GM12878 (cell line): ENCODE data around the gene HERC5. TPM values are rescaled to one million over a fixed set of nuclear protein-coding genes. Genes with fewer than 3 reads are reported as not detected.

Experiments
- ATAC-seq: fragments of 200-7000 bp; cut with Tn5 transposase; 3 replicates; pipeline ENCODE4 v1.9.1; 2020; ENCODE audit warnings: mild to moderate bottlenecking, moderate library complexity
- BruUV-seq: library from RNA; stranded (reverse); fragments of 400-500 nt; replicated peaks from 2 replicates; lab custom pipeline; 2021; lab: Mats Ljungman, UMichigan
- CTCF ChIA-PET: fragments of 300-600 bp; sonication (Branson Sonifier 250); formaldehyde crosslinking; extraction: SDS; loops from one replicate; lab custom pipeline; 2021; ENCODE audit warnings: inconsistent platforms; lab: Yijun Ruan, JAX
- POLR2A ChIA-PET: fragments of 350-600 bp; formaldehyde crosslinking; extraction: SDS; loops from one replicate; lab custom pipeline; 2021; ENCODE audit warnings: inconsistent platforms; lab: Charles Lee
- RAD21 ChIA-PET: fragments of 300-600 bp; sonication (Branson Sonifier 250); formaldehyde crosslinking; loops from one replicate; lab custom pipeline; 2023; ENCODE audit warnings: antibody characterized with exemption; ENCODE audit not compliant: unreplicated experiment; lab: Charles Lee
- SMC1A ChIA-PET: fragments of 300-600 bp; sonication (Branson Sonifier 250); formaldehyde crosslinking; loops from one replicate; lab custom pipeline; 2023; ENCODE audit not compliant: unreplicated experiment, uncharacterized antibody; lab: Charles Lee
- DNase-seq: peaks from one replicate; pipeline ENCODE4 v3.0.0-alpha.2; 2011; ENCODE audit warnings: low read depth, low spot score
- FAIRE-seq: peaks from 3 replicates; lab custom pipeline; 2011; peaks lifted over from hg19 to GRCh38; lab: Jason Lieb, UNC
- H2AFZ ChIP-seq: 2 replicates; pipeline ENCODE4 v1.6.0; 2011; ENCODE audit warnings: low read depth, low read length, control low read depth; ENCODE audit not compliant: control insufficient read depth
- H3K27ac ChIP-seq: 2 replicates; pipeline ENCODE4 v1.5.1; 2011; ENCODE audit warnings: control low read depth; ENCODE audit not compliant: control insufficient read depth, insufficient read depth
- H3K27me3 ChIP-seq, 2 experiments: replicated peaks in 1 of 2; 2 replicates each; pipeline versions ENCODE4 v1.6.0 to v1.6.1; 2011; ENCODE audit warnings: low read length in 1 of 2; ENCODE audit not compliant: control insufficient read depth in 2 of 2, insufficient read depth in 2 of 2
- H3K36me3 ChIP-seq, 2 experiments: 2 replicates each; pipeline ENCODE4 v1.5.1; 2011; ENCODE audit warnings: low read length in 1 of 2; ENCODE audit not compliant: control insufficient read depth in 2 of 2, insufficient read depth in 2 of 2
- H3K4me1 ChIP-seq: 2 replicates; pipeline ENCODE4 v1.6.1; 2011; ENCODE audit warnings: mild to moderate bottlenecking, low read length, moderate library complexity, mixed read lengths; ENCODE audit not compliant: control insufficient read depth, insufficient read depth
- H3K4me2 ChIP-seq: 2 replicates; pipeline ENCODE4 v1.6.0; 2011; ENCODE audit warnings: control low read depth; ENCODE audit not compliant: control insufficient read depth, insufficient read depth
- H3K4me3 ChIP-seq: fragments of 200-600 bp; sonication (generic); 2 replicates; pipeline ENCODE4 v1.5.1; 2016
- H3K79me2 ChIP-seq: 2 replicates; pipeline ENCODE4 v1.6.0; 2011; ENCODE audit warnings: low read length; ENCODE audit not compliant: control insufficient read depth, insufficient read depth
- H3K9ac ChIP-seq: 2 replicates; pipeline ENCODE4 v1.8.0; 2011; ENCODE audit warnings: low read length, control low read depth, mixed read lengths; ENCODE audit not compliant: control insufficient read depth, insufficient read depth
- H3K9me3 ChIP-seq: replicated peaks from 3 replicates; pipeline ENCODE4 v1.5.1; 2011; ENCODE audit warnings: mild to moderate bottlenecking, low read length; ENCODE audit not compliant: control insufficient read depth, insufficient read depth
- H4K20me1 ChIP-seq: 2 replicates; pipeline ENCODE4 v1.6.0; 2011; ENCODE audit not compliant: control insufficient read depth, insufficient read depth
- CUX1 ChIP-seq: IDR thresholded peaks from 2 replicates; pipeline ENCODE4 v1.6.1; 2012; ENCODE audit warnings: improper control_type of control experiment, low read depth, low read length; ENCODE audit not compliant: insufficient replicate concordance
- EGR1 ChIP-seq, 2 experiments: IDR thresholded peaks; 1 replicate in 1 of 2; 2 replicates in 1 of 2; pipeline ENCODE4 v1.6.1; 2011 to 2012; ENCODE audit warnings: low read depth in 2 of 2, low read length in 2 of 2, borderline replicate concordance in 1 of 2, mild to moderate bottlenecking in 1 of 2, moderate library complexity in 1 of 2
- NR2F1 ChIP-seq: fragments of 450-650 bp; conservative IDR thresholded peaks from 2 replicates; pipeline ENCODE4 v1.6.1; 2017; ENCODE audit warnings: mild to moderate bottlenecking
- RFX5 ChIP-seq: IDR thresholded peaks from 2 replicates; pipeline ENCODE4 v1.6.1; 2011; ENCODE audit warnings: low read depth, low read length, improper control_type of control experiment
- SPI1 ChIP-seq: IDR thresholded peaks from 2 replicates; pipeline ENCODE4 v1.6.1; 2011; ENCODE audit warnings: low read depth, mild to moderate bottlenecking, low read length, moderate library complexity, borderline replicate concordance; ENCODE audit not compliant: insufficient read depth
- TCF12 ChIP-seq: IDR thresholded peaks from 2 replicates; pipeline ENCODE4 v1.6.1; 2011; ENCODE audit warnings: low read depth, mild to moderate bottlenecking, low read length
- TCF7 ChIP-seq: IDR thresholded peaks from 2 replicates; pipeline ENCODE4 v1.6.1; 2014; ENCODE audit warnings: antibody characterized with exemption, borderline replicate concordance
- WGBS: methylation state at CpG from one replicate; pipeline ENCODE4 v1.1.6; 2016; ENCODE audit warnings: low lambda C conversion rate; ENCODE audit not compliant: insufficient replicate concordance, insufficient coverage; ENCODE audit errors: missing lambda C conversion rate; 5-methylcytosine and 5-hydroxymethylcytosine counted together
- in situ Hi-C: fragments of 300-500 bp; cut with MboI; formaldehyde crosslinking; loops from 9 replicates; pipeline ENCODE4 v1.14.3; 2018; ENCODE audit warnings: mixed read lengths
- intact Hi-C: fragments of 100-400 bp; cut with micrococcal nuclease; formaldehyde crosslinking; loops from one replicate; pipeline ENCODE4 v1.14.2; 2022; ENCODE audit not compliant: unreplicated experiment
- polyA plus RNA-seq, 11 experiments: library from polyadenylated mRNA; depleted of rRNA in 4 of 11; unstranded in 6 of 11; stranded (reverse) in 5 of 11; fragments of >200 nt; fragmentation: Nextera tagmentation in 4 of 11; fragmentation: Illumina TruSeq in 1 of 11; extraction: Ambion mirVana in 4 of 11; extraction: Trizol in 1 of 11; gene quantifications; 1 replicate in 1 of 11; 2 replicates in 10 of 11; pipeline versions ENCODE4 v1.2.1 to v1.2.3, GENCODE V29; 2011 to 2016; ENCODE audit warnings: inconsistent platforms in 2 of 11, missing spikeins in 2 of 11, low read depth in 1 of 11
- total RNA-seq, 4 experiments: library from RNA; depleted of rRNA in 3 of 4; stranded (reverse); fragments of >200 nt in 3 of 4; fragmentation: Illumina TruSeq in 1 of 4; extraction: Trizol in 1 of 4; gene quantifications; 2 replicates each; pipeline versions ENCODE4 v1.2.1 to v1.2.3, GENCODE V29; 2013 to 2021

HERC5 gene
- total and polyA plus RNA-seq, 10 of the 15 experiments (the other 5 are each of a cell fraction or from before 2014, with no cell fraction given) = 12.5 to 60.7 (median 25.1) TPM

DNA sequence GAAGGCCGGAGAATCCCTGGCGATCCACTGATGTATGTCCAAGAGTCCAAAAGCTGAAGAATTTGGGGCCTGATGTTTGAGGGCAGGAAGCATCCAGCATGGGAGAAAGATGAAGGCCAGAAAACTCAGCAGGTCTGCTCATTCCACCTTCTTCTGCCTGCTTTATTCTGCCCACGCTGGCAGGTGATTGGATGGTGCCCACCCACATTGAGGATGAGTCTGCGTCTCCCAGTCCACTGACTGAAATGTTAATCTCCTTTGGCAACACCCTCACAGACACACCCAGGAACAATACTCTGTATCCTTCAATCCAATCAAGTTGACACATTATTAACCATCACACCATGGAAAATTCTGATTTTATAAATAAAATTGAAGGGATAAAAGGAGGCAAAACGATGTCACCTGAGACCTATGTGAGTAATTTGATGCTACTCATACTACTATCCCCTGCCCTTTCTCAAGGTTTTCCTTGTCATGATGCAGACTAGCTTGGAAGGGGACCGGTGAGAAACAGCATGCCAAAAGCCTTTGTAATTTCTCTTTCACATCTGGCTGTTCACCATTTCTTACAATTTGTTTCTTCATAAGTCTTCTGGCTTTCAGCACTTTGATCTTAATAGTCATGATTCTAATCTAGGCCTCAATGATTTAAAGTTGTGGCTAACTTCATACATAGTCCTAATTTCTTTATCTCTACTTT lies 76.3 kb downstream of the HERC5 start:
- Histone ChIP-seq H3K4me3 (no peak overlapping the region), H3K27me3 (no peaks in the 10 kb centered on the region), H3K79me2 (no peaks in the 10 kb centered on the region), H3K9ac (no peak overlapping the region), H2AFZ (no peak overlapping the region), H3K4me1 (peaks cover 2% of the 10 kb centered on the region; the same call in 1 of the 2 replicates), H3K9me3 (no peaks in the 10 kb centered on the region), H3K36me3 (no peaks in the 10 kb centered on the region), H4K20me1 (no peaks in the 10 kb centered on the region), H3K4me2 (no peak overlapping the region), H3K27ac (no peak overlapping the region)
- ChIA-PET RAD21 (interaction anchor here (0.6 kb wide), 1 partner anchor 267 kb away, joined by 3 read pairs; no protein-coding TSS in a partner anchor), SMC1A (interaction anchor here (1.2 to 5.1 kb wide), 2 partner anchors 210 to 490 kb away, joined by 3 to 23 read pairs; no protein-coding TSS in a partner anchor), POLR2A (no interaction called here), CTCF (interaction anchor here (0.6 to 2.4 kb wide), 3 partner anchors 216 to 491 kb away, joined by 3 to 14 read pairs (median 12); no protein-coding TSS in a partner anchor)
- ATAC-seq = no peak
- in situ Hi-C loops (no loop called here), intact Hi-C loops (no loop called here)
- BruUV-seq = no TSS peak
- FAIRE-seq = no peak
- DNase-seq = no peak
- TF ChIP-seq RFX5 (no peak), EGR1 (IDR thresholded peaks at IDR 0.05; ENCODE audit: borderline replicate concordance in 1 of 2, low read depth in 2 of 2, low read length in 2 of 2) (no peak), TCF12 (no peak), CUX1 (no peak), SPI1 (no peak), NR2F1 (no peak), TCF7 (no peak)
- WGBS = 58% methylated on average over 6 of the region's 6 CpGs
